Kidney epithelial cell (primary cell): ENCODE data around the gene GAS7. TPM values are rescaled to one million over a fixed set of nuclear protein-coding genes. Genes with fewer than 3 reads are reported as not detected.

ENCODE experiments used
- DNase-seq: peaks from one replicate; pipeline ENCODE4 v3.0.0-alpha.2; 2010; ENCODE audit warnings: low read depth
- H3K27me3 ChIP-seq: 2 replicates; pipeline ENCODE4 v1.6.0; 2011; ENCODE audit warnings: low read length; ENCODE audit not compliant: control insufficient read depth, insufficient read depth
- H3K36me3 ChIP-seq: 2 replicates; pipeline ENCODE4 v1.5.1; 2011; ENCODE audit warnings: low read length; ENCODE audit not compliant: control insufficient read depth, insufficient read depth
- H3K4me3 ChIP-seq: 2 replicates; pipeline ENCODE4 v1.5.1; 2011; ENCODE audit warnings: low read depth, mild to moderate bottlenecking, control low read depth, low read length
- total RNA-seq: library from RNA; depleted of rRNA; stranded (reverse); fragments of >200 nt; gene quantifications from 2 replicates; pipeline ENCODE4 v1.2.3, GENCODE V29; 2015
- TF ChIP-seq, protein P1 (sequence below): IDR thresholded peaks from 2 replicates; pipeline ENCODE4 v1.5.1; 2011; ENCODE audit warnings: mild to moderate bottlenecking, moderate library complexity, low read length, control low read depth, inconsistent platforms; ENCODE audit not compliant: insufficient read depth, poor library complexity, severe bottlenecking

GAS7 gene
- total RNA-seq, 1 donor from 2014 or later = 3.6 TPM

DNA sequence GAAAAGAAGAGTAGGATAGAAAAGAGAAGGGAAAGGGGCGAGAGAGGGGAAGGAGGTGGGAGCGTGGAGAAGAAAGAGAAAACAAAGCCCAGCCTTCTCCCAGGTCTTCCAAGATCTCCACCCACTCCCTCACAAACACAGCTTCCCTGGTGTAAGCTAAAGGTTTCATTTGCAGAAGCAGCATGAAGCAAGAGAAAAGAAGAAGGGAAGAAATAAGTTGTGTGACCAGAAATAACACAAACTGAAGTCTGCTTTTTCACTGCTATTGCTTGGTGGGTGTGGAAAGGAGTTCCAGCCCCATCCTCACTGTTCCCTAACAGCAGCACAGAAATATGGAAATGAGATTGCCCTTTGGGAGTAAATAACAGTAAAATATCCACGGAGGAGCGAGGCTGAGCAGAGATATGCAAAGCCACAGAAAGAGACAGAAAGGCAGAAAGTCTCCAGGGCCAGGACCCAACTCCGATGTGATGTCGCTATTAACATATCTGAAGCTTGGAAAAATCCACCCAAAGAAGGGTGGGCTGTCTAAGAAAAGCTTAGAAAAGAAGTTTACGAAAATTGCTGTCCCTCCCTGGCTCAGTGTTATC, 10.3 kb upstream of the GAS7 start:
- TF ChIP-seq, protein P1, sequence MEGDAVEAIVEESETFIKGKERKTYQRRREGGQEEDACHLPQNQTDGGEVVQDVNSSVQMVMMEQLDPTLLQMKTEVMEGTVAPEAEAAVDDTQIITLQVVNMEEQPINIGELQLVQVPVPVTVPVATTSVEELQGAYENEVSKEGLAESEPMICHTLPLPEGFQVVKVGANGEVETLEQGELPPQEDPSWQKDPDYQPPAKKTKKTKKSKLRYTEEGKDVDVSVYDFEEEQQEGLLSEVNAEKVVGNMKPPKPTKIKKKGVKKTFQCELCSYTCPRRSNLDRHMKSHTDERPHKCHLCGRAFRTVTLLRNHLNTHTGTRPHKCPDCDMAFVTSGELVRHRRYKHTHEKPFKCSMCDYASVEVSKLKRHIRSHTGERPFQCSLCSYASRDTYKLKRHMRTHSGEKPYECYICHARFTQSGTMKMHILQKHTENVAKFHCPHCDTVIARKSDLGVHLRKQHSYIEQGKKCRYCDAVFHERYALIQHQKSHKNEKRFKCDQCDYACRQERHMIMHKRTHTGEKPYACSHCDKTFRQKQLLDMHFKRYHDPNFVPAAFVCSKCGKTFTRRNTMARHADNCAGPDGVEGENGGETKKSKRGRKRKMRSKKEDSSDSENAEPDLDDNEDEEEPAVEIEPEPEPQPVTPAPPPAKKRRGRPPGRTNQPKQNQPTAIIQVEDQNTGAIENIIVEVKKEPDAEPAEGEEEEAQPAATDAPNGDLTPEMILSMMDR = no peak
- Histone ChIP-seq H3K4me3 (no peak overlapping the region), H3K36me3 (no peaks in the 10 kb centered on the region), H3K27me3 (no peaks in the 10 kb centered on the region)
- DNase-seq = no peak

DNA sequence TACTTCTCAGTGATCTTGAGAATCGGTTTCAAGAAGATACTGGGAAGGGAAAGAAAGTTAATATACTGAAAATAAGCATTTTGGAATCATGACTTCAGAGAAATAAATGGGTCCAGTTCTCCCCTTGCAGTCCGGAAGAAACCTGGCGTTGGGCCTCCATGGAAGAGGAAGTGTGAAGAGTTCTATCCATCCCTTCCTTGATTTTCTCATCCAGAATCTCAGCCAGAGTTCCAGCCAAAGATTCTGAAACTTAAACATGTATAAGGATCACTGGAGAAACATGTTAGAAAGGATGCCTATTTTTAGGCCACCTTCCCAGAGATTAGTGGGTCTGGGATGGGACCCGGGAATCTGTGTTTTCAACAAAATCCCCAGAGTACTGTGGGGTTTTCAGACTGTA, 8.7 kb upstream of the GAS7 start:
- Histone ChIP-seq H3K27me3 (no peaks in the 10 kb centered on the region), H3K4me3 (no peak overlapping the region), H3K36me3 (no peaks in the 10 kb centered on the region)
- DNase-seq = no peak
- TF ChIP-seq, protein P1 = no peak

DNA sequence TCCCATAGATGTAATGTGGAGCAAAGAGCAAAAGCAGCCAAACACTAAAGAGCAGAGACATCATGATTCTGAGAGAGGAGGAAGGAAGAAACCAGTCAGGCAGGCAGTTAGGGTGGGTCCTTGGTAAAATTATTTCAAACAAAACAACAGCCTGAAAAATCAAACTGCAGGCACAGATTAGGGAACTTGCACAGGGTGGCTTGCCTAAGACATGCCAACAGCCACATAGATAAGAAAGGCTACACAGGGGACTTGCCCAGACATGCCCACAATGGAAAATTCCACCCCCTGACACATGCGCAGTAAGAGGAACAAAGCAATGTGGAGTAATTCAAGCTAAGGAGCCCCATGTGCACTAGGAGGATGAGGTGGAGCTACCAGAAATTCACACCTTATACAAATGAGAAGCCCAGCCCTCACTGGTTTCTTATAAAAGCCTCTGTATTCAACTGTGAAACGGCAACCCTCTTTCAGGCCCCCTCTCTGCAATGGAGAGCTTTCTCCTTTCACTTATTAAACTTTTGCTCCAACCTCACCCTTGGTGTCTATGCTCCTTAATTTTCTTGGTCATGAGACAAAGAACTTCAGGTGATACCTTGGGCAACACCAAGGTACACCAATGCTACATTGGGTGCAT, 7.3 kb upstream of the GAS7 start:
- TF ChIP-seq, protein P1 = no peak
- H3K27me3 ChIP-seq = peaks cover 2% of the 10 kb centered on the region
- H3K4me3 ChIP-seq = no peak overlapping the region
- H3K36me3 ChIP-seq = no peaks in the 10 kb centered on the region
- no peak for DNase-seq

DNA sequence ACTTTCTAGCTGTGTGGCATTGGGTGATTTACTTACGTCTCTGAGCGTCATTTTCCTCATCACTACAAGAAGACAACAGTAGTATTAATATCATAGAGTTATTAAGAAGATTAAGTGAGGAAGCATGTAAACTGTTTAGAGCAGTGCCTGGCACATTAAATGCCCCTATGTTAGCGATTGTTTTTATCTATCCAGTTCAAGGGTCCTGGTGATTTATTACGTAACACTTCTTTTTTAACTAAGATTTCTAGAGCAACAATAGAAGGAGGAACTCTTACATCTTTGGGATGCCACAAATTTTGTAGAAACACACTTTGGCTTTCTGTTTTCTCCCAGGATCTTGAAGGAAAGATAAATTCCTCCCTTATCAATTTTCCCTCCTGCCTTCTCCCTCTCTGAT, 3.3 kb upstream of the GAS7 start:
- H3K27me3 ChIP-seq = peaks cover 17% of the 10 kb centered on the region
- H3K4me3 ChIP-seq = no peak overlapping the region
- DNase-seq = no peak
- TF ChIP-seq, protein P1 = no peak
- H3K36me3 ChIP-seq = no peaks in the 10 kb centered on the region

DNA sequence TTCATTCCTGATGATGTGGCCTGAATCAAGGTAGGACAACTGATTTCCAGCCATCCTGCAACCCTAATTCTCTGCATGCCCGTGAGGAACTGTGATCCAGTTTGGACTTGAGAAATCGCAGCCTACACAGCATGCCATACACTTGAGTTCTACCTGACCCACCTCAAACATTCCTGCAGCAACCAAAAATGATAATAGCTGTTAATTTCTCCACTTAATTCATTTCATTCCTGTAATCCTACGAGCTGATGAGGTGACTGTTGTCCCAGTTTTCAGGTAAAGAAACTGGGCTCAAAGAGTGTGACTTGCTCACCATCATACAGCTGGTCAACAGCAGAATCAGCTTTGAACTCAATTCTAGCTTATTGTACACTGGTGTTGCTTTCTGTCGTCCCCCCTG, 2.2 kb upstream of the GAS7 start:
- DNase-seq = no peak
- TF ChIP-seq, protein P1 = no peak
- H3K4me3 ChIP-seq = no peak overlapping the region
- H3K27me3 ChIP-seq = peaks cover 17% of the 10 kb centered on the region
- H3K36me3 ChIP-seq = no peaks in the 10 kb centered on the region

DNA sequence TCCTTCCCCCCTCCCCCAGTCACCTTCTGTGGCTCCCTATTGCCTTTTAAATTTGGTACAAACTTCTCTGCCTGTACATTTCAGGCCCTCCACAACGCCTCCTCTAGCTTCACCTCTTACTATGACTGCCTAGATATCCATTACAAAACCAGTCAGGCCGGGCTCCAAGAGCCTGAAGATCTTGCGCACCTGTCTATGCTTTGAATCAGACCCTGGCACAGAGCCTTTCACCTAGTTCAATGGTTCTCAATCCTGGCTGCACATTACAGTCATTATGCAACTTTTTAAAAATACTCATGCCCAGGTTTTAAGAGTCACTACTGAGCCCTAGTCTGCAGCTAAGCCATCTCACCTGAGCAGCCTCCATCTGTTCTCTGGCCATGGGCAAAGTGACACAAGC, 1.6 kb upstream of the GAS7 start:
- H3K4me3 ChIP-seq = no peak overlapping the region
- H3K27me3 ChIP-seq = peaks cover 17% of the 10 kb centered on the region
- TF ChIP-seq, protein P1 = no peak
- no peaks in the 10 kb centered on the region for H3K36me3 ChIP-seq
- no peak for DNase-seq
